ENCODE results near the gene SHC2. TPM values are rescaled to one million over a fixed set of nuclear protein-coding genes. Genes with fewer than 3 reads are reported as not detected.
"Not testable (repeated sequence)": the region's sequence is repeated elsewhere in the genome, so short reads cannot be mapped to it uniquely, and the experiment has no call there.

Gene SHC2
- total and polyA plus RNA-seq, 11 donors: 6.7 to 35.8 (median 14.6) TPM

DNA sequence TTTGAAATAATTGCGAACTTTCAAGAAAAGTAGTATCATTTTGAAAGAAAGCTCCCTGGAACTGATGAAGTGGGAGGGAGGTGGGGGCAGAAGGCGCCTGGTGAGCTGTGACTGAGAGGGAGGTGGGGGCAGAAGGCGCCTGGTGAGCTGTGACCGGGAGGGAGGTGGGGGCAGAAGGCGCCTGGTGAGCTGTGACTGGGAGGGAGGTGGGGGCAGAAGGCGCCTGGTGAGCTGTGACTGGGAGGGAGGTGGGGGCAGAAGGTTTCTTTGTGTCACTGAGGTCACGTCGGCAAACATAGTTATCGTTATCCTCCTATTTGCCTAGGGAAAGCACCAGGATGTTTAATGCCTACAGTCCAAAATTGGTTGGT lies 76.0 kb downstream of the SHC2 start:
- no peaks in the 10 kb centered on the region for H3K9me3 ChIP-seq
- intact Hi-C loops (cut with DNase I): loop anchor here in 7 of 10 donors (1.0 to 10.0 kb wide), 4 partner anchors 96 to 100 kb away; no protein-coding TSS in a partner anchor
- H3K27ac ChIP-seq: no peak overlapping the region
- H3K4me3 ChIP-seq: no peak overlapping the region
- ATAC-seq (no peak), DNase-seq (peak in 1 of 5 donors; percentile 9)
- peaks cover 0 to 45% (median 15%) of the 10 kb centered on the region in 9 donors for H3K27me3 ChIP-seq
- peaks cover 0 to 4% (median 0%) of the 10 kb centered on the region in 12 donors for H3K4me1 ChIP-seq
- WGBS, 4 donors: 70 to 75% (median 73%) methylated on average over 9 of the region's 9 CpGs
- TF ChIP-seq POLR2A (IDR thresholded peaks at IDR 0.05) (no peak), CTCF (IDR thresholded peaks at IDR 0.05) (no peak)
- H3K36me3 ChIP-seq: no peaks in the 10 kb centered on the region

DNA sequence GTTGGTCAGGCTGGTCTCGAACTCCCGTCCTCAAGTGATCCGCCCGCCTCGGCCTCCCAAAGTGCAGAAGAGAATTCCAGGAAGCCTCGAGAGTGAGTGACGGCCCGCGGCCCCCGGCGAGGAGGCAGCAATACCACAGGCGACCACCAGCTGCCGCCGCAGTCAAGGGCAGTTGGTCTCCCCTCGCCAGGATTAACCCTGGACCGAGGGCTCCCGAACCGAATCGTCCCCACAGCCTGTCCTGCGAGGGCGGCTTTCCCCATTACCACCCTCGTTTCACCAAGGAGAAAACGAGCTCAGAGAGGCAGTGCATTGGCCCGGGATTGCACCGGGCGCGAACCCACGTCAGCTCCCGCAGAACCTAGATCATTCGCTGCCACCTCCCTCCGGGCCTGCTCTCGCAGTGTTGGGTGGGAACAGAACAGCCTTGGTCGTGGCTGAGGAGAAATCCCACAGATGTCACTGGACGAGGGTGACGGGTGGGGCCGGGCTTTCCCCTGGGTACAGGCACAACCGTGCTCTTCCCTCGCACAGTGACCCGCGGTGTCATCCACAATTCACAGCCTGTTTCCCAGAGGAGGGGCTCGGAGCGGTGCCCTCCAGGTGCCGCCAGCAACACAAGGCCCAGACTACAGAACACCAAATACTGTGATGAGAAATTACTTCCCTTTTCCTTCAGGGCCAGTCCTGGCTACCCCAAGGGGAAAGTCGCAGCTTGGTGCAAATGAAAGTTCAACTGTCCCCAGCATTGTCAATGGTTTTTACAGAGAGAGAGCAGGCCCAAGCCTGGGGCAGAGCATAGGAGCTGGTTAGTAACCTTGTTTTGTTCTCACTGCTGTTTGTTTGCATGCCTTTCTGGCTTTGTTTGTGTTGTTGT lies 76.7 kb downstream of the SHC2 start:
- peaks cover 0 to 39% (median 15%) of the 10 kb centered on the region in 9 donors for H3K27me3 ChIP-seq
- peaks cover 0 to 4% (median 0%) of the 10 kb centered on the region in 12 donors for H3K4me1 ChIP-seq
- ATAC-seq (peak; percentile 42 to 87 (median 74)), DNase-seq (peak in 1 of 5 donors; percentile 72)
- no peaks in the 10 kb centered on the region for H3K9me3 ChIP-seq
- no peaks in the 10 kb centered on the region for H3K36me3 ChIP-seq
- 21 to 54% (median 28%) methylated on average over 28 to 44 of the region's 44 CpGs for WGBS, 4 donors
- TF ChIP-seq CTCF (IDR thresholded peaks at IDR 0.05) (peak; percentile 33 to 74 (median 62)), POLR2A (IDR thresholded peaks at IDR 0.05) (no peak)
- no peak overlapping the region for H3K27ac ChIP-seq
- intact Hi-C loops (cut with DNase I): loop anchor here in 7 of 10 donors (1.0 to 10.0 kb wide), 4 partner anchors 96 to 101 kb away; no protein-coding TSS in a partner anchor
- no peak overlapping the region for H3K4me3 ChIP-seq

DNA sequence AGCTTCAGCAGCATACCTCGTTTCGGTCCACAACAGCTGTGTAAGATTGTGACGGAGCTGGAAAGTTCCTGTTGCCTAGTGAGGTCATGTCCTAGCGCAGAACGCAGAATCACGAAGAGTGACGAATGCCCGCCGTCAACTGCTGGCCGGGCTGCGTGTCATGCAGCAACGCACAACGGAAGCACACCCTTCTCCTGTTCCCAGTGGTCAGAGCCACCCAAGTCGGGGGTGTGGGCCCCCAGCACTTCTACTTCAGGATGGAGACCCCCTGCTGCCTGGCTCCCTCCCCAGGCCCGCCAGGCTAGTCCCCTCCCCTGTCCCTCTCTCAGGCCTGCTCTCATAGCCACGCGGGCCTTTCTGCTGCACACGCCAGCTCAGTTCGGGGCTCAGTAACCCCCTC lies 77.8 kb downstream of the SHC2 start:
- intact Hi-C loops (cut with DNase I): loop anchor here in 2 of 10 donors (5.0 to 10.0 kb wide), 2 partner anchors 99 to 102 kb away; no protein-coding TSS in a partner anchor
- DNase-seq (peak in 1 of 5 donors; percentile 25), ATAC-seq (no peak)
- Histone ChIP-seq H3K4me1 (peaks cover 0 to 4% (median 0%) of the 10 kb centered on the region in 12 donors), H3K9me3 (no peaks in the 10 kb centered on the region), H3K4me3 (no peak overlapping the region), H3K27me3 (peaks cover 0 to 28% (median 15%) of the 10 kb centered on the region in 9 donors), H3K27ac (no peak overlapping the region), H3K36me3 (no peaks in the 10 kb centered on the region)
- 82 to 89% (median 87%) methylated on average over 15 to 19 of the region's 19 CpGs for WGBS, 4 donors
- no peak for TF ChIP-seq CTCF (IDR thresholded peaks at IDR 0.05)
- TF ChIP-seq POLR2A (IDR thresholded peaks at IDR 0.05): no peak

- not testable (repeated sequence) for H3K9me3 ChIP-seq, H3K4me3 ChIP-seq, DNase-seq, H3K36me3 ChIP-seq, ATAC-seq, H3K27ac ChIP-seq, H3K4me1 ChIP-seq
- peaks cover 0 to 26% (median 15%) of the 10 kb centered on the region in 9 donors for H3K27me3 ChIP-seq
- intact Hi-C loops (cut with DNase I): loop anchor here in 2 of 10 donors (5.0 to 10.0 kb wide), 2 partner anchors 100 to 102 kb away; no protein-coding TSS in a partner anchor
- WGBS, 4 donors: 61 to 77% (median 69%) methylated on average over 8 to 9 of the region's 9 CpGs
Measured at GRCh38 chr19:382578-382977, 78.3 kb downstream of the SHC2 start.

GRCh38 chr19:381901-382300 lies 78.9 kb downstream of the SHC2 start:
- peak in 1 of 5 donors; percentile 7 for DNase-seq
- ATAC-seq, H3K4me3 ChIP-seq, H3K9me3 ChIP-seq, H3K27ac ChIP-seq, H3K4me1 ChIP-seq, H3K36me3 ChIP-seq: not testable (repeated sequence)
- intact Hi-C loops (cut with DNase I): loop anchor here in 2 of 10 donors (5.0 to 10.0 kb wide), 2 partner anchors 100 to 103 kb away; no protein-coding TSS in a partner anchor
- peaks cover 0 to 25% (median 15%) of the 10 kb centered on the region in 9 donors for H3K27me3 ChIP-seq
- WGBS, 4 donors: 72 to 83% (median 79%) methylated on average over 11 of the region's 11 CpGs

GRCh38 chr19:380618-381219 lies 80.1 kb downstream of the SHC2 start:
- H3K9me3 ChIP-seq, H3K4me1 ChIP-seq, H3K4me3 ChIP-seq, ATAC-seq, H3K36me3 ChIP-seq, H3K27ac ChIP-seq: not testable (repeated sequence)
- DNase-seq: peak in 1 of 5 donors; percentile 26
- peaks cover 0 to 28% (median 15%) of the 10 kb centered on the region in 9 donors for H3K27me3 ChIP-seq
- WGBS, 4 donors: 67 to 81% (median 71%) methylated on average over 14 to 17 of the region's 17 CpGs
- intact Hi-C loops (cut with DNase I): loop anchor here in 2 of 10 donors (5.0 to 10.0 kb wide), 2 partner anchors 102 to 104 kb away; no protein-coding TSS in a partner anchor
